SU-DHL-6 (cell line): ENCODE results near the gene ACSS1.

Experiments
- H2AFZ ChIP-seq: fragments of 200-600 bp; sonication (generic); 2 replicates; pipeline ENCODE4 v1.6.1; 2014; ENCODE audit warnings: low read depth, mild to moderate bottlenecking, moderate library complexity, mixed read lengths, antibody characterized with exemption, low read length; ENCODE audit not compliant: severe bottlenecking
- H3F3A ChIP-seq: fragments of 200-600 bp; shearing (Covaris generic); 2 replicates; pipeline ENCODE4 v1.6.0; 2016; ENCODE audit warnings: antibody characterized with exemption, mild to moderate bottlenecking; ENCODE audit not compliant: insufficient read depth
- H3K27ac ChIP-seq: fragments of 200-600 bp; sonication (generic); 2 replicates; pipeline ENCODE4 v1.5.1; 2016; ENCODE audit warnings: low read depth, mild to moderate bottlenecking, low read length, moderate library complexity, mixed read lengths
- H3K27me3 ChIP-seq: fragments of 200-600 bp; sonication (generic), shearing (Covaris generic); 2 replicates; pipeline ENCODE4 v1.6.0; 2014; ENCODE audit warnings: mild to moderate bottlenecking, low read length
- H3K36me3 ChIP-seq: fragments of 200-600 bp; sonication (generic); 2 replicates; pipeline ENCODE4 v1.6.1; 2014; ENCODE audit warnings: mild to moderate bottlenecking, low read length, mixed read lengths
- H3K4me2 ChIP-seq: fragments of 300-600, 200-600 bp; shearing (Covaris generic), sonication (generic); 2 replicates; pipeline ENCODE4 v1.6.0; 2014; ENCODE audit warnings: low read length, low read depth, mild to moderate bottlenecking; ENCODE audit not compliant: poor library complexity, severe bottlenecking
- H3K4me3 ChIP-seq: fragments of 200-600 bp; sonication (generic); 2 replicates; pipeline ENCODE4 v1.5.1; 2014; ENCODE audit warnings: antibody characterized with exemption, low read length, mild to moderate bottlenecking, mixed read lengths; ENCODE audit not compliant: insufficient read depth, poor library complexity, severe bottlenecking
- H3K79me2 ChIP-seq: fragments of 200-600 bp; sonication (generic); 2 replicates; pipeline ENCODE4 v1.6.1; 2014; ENCODE audit warnings: mild to moderate bottlenecking, low read length, moderate library complexity; ENCODE audit not compliant: insufficient read depth
- H3K9ac ChIP-seq: fragments of 200-600 bp; sonication (generic); 2 replicates; pipeline ENCODE4 v1.7.0; 2014; ENCODE audit warnings: mild to moderate bottlenecking, low read length
- H3K9me2 ChIP-seq: fragments of 200-600 bp; sonication (generic); replicated peaks from 2 replicates; pipeline ENCODE4 v1.6.1; 2014; ENCODE audit warnings: low read length; ENCODE audit not compliant: insufficient read depth
- H3K9me3 ChIP-seq: fragments of 200-600 bp; sonication (generic); 2 replicates; pipeline ENCODE4 v1.6.1; 2014; ENCODE audit warnings: low read length, mixed read lengths; ENCODE audit not compliant: insufficient read depth
- H4K20me1 ChIP-seq: fragments of 200-600 bp; sonication (generic); 2 replicates; pipeline ENCODE4 v1.6.1; 2014; ENCODE audit warnings: low read depth, mild to moderate bottlenecking, antibody characterized with exemption, low read length, moderate library complexity, mixed read lengths
- EZH2phosphoT487 ChIP-seq: fragments of 200-600 bp; sonication (generic), shearing (Covaris generic); conservative IDR thresholded peaks from 2 replicates; pipeline ENCODE4 v1.6.1; 2018; ENCODE audit warnings: mild to moderate bottlenecking, antibody characterized with exemption, low read length, moderate library complexity, mixed read lengths
- TF ChIP-seq, protein P1 (sequence below): fragments of 200-600 bp; sonication (generic); IDR thresholded peaks from one replicate; pipeline ENCODE4 v1.5.1; 2017; ENCODE audit warnings: antibody characterized with exemption, mild to moderate bottlenecking, low read length, moderate library complexity; ENCODE audit not compliant: insufficient read depth, poor library complexity, severe bottlenecking

The ACSS1 gene

DNA sequence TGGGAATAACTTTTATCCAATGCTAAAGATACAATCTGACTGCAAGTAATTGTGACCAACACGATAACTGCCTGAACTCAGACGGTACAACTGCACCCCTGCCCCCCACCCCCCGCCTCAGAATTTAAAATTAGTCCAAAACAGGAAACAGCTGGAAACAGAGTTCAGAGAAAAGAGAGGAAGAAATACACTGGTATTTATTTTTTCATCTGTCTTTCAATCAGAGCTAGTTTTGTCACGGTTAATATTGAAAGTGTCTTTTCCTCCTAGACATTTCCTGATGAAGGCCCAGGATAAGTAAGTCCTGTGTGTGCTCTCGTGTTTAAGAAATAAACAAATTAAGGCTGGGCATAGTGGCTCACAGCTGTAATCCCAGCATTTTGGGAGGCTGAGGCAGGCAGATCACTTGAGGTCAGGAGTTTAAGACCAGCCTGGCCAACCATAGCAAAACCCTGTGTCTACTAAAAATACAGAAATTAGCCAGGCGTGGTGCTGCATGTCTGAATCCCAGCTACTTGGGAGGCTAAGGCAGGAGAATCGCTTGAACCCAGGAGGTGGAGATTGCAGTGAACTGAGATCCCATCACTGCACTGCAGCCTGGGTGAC is 21.5 kb downstream of the ACSS1 start:
- no peak overlapping the region for H3K27ac ChIP-seq
- H3K27me3 ChIP-seq = no peaks in the 10 kb centered on the region
- no peaks in the 10 kb centered on the region for H4K20me1 ChIP-seq

GRCh38 chr20:25035921-25036320 is 22.0 kb downstream of the ACSS1 start:
- H3K9me2 ChIP-seq = no peaks in the 10 kb centered on the region
- H3K27ac ChIP-seq = no peak overlapping the region
- H4K20me1 ChIP-seq = no peaks in the 10 kb centered on the region
- H3K9me3 ChIP-seq = no peaks in the 10 kb centered on the region
- no peaks in the 10 kb centered on the region for H3K27me3 ChIP-seq
- TF ChIP-seq, protein P1, sequence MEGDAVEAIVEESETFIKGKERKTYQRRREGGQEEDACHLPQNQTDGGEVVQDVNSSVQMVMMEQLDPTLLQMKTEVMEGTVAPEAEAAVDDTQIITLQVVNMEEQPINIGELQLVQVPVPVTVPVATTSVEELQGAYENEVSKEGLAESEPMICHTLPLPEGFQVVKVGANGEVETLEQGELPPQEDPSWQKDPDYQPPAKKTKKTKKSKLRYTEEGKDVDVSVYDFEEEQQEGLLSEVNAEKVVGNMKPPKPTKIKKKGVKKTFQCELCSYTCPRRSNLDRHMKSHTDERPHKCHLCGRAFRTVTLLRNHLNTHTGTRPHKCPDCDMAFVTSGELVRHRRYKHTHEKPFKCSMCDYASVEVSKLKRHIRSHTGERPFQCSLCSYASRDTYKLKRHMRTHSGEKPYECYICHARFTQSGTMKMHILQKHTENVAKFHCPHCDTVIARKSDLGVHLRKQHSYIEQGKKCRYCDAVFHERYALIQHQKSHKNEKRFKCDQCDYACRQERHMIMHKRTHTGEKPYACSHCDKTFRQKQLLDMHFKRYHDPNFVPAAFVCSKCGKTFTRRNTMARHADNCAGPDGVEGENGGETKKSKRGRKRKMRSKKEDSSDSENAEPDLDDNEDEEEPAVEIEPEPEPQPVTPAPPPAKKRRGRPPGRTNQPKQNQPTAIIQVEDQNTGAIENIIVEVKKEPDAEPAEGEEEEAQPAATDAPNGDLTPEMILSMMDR = no peak
- no peak for TF ChIP-seq EZH2phosphoT487
- H3K36me3 ChIP-seq = no peaks in the 10 kb centered on the region
- H3K4me2 ChIP-seq = no peak overlapping the region
- H2AFZ ChIP-seq = no peak overlapping the region
- H3K79me2 ChIP-seq = no peaks in the 10 kb centered on the region
- H3F3A ChIP-seq = no peaks in the 10 kb centered on the region
- H3K4me3 ChIP-seq = no peak overlapping the region
- H3K9ac ChIP-seq = no peak overlapping the region

More for the DNA sequence above, 21.5 kb downstream of the ACSS1 start:
- Histone ChIP-seq H2AFZ (no peak overlapping the region), H3F3A (no peaks in the 10 kb centered on the region), H3K9me3 (no peaks in the 10 kb centered on the region), H3K9ac (no peak overlapping the region), H3K9me2 (no peaks in the 10 kb centered on the region), H3K4me2 (no peak overlapping the region), H3K4me3 (no peak overlapping the region), H3K79me2 (no peaks in the 10 kb centered on the region), H3K36me3 (no peaks in the 10 kb centered on the region)
- TF ChIP-seq, protein P1 = no peak
- TF ChIP-seq EZH2phosphoT487 = no peak

GRCh38 chr20:25033924-25034300 is 24.0 kb downstream of the ACSS1 start:
- Histone ChIP-seq H3K27ac (no peak overlapping the region), H3F3A (no peaks in the 10 kb centered on the region), H3K4me3 (no peak overlapping the region), H3K9ac (no peak overlapping the region), H4K20me1 (no peaks in the 10 kb centered on the region), H3K4me2 (no peak overlapping the region), H3K9me3 (no peaks in the 10 kb centered on the region), H2AFZ (no peak overlapping the region), H3K36me3 (no peaks in the 10 kb centered on the region), H3K27me3 (no peaks in the 10 kb centered on the region), H3K79me2 (no peaks in the 10 kb centered on the region), H3K9me2 (no peaks in the 10 kb centered on the region)
- TF ChIP-seq, protein P1 = no peak
- no peak for TF ChIP-seq EZH2phosphoT487
